ENCODE data around the gene OR4F15.

OR4F15 gene

GRCh38 chr15:101844916-101845315 lies 32.9 kb downstream of the OR4F15 start:
- no peak overlapping the region for H3K4me3 ChIP-seq (ENCODE audit: low read depth, low read length)
- no peak for DNase-seq (ENCODE audit: low read depth, low spot score)
- ChIA-PET CTCF (no interaction called here), POLR2A (no interaction called here)
- TF ChIP-seq, protein P1, sequence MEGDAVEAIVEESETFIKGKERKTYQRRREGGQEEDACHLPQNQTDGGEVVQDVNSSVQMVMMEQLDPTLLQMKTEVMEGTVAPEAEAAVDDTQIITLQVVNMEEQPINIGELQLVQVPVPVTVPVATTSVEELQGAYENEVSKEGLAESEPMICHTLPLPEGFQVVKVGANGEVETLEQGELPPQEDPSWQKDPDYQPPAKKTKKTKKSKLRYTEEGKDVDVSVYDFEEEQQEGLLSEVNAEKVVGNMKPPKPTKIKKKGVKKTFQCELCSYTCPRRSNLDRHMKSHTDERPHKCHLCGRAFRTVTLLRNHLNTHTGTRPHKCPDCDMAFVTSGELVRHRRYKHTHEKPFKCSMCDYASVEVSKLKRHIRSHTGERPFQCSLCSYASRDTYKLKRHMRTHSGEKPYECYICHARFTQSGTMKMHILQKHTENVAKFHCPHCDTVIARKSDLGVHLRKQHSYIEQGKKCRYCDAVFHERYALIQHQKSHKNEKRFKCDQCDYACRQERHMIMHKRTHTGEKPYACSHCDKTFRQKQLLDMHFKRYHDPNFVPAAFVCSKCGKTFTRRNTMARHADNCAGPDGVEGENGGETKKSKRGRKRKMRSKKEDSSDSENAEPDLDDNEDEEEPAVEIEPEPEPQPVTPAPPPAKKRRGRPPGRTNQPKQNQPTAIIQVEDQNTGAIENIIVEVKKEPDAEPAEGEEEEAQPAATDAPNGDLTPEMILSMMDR (IDR thresholded peaks at IDR 0.05; ENCODE audit: insufficient read depth, low read length, missing control alignments): no peak

- ChIA-PET POLR2A (interaction anchor here (0.6 kb wide), 1 partner anchor 49 kb away, joined by 4 read pairs; the partner anchor contains the start of gene OR4F6), CTCF (no interaction called here)
- no peak for DNase-seq (ENCODE audit: low read depth, low spot score)
- TF ChIP-seq, protein P1 (IDR thresholded peaks at IDR 0.05; ENCODE audit: insufficient read depth, low read length, missing control alignments): no peak
- H3K4me3 ChIP-seq (ENCODE audit: low read depth, low read length): no peak overlapping the region
Measured at GRCh38 chr15:101852356-101852755, 40.4 kb downstream of the OR4F15 start.

All from AG04449 (cell line).